GM19463 (cell line): ENCODE results near the gene TMSB4X.
"Not testable (repeated sequence)": the region's sequence is repeated elsewhere in the genome, so short reads cannot be mapped to it uniquely, and the experiment has no call there.

Experiments used
- ATAC-seq: cut with Tn5 transposase; IDR thresholded peaks from one replicate; pipeline ENCODE4 v1.9.1; 2021; ENCODE audit warnings: mild to moderate bottlenecking, moderate library complexity; ENCODE audit not compliant: unreplicated experiment

TMSB4X gene

DNA sequence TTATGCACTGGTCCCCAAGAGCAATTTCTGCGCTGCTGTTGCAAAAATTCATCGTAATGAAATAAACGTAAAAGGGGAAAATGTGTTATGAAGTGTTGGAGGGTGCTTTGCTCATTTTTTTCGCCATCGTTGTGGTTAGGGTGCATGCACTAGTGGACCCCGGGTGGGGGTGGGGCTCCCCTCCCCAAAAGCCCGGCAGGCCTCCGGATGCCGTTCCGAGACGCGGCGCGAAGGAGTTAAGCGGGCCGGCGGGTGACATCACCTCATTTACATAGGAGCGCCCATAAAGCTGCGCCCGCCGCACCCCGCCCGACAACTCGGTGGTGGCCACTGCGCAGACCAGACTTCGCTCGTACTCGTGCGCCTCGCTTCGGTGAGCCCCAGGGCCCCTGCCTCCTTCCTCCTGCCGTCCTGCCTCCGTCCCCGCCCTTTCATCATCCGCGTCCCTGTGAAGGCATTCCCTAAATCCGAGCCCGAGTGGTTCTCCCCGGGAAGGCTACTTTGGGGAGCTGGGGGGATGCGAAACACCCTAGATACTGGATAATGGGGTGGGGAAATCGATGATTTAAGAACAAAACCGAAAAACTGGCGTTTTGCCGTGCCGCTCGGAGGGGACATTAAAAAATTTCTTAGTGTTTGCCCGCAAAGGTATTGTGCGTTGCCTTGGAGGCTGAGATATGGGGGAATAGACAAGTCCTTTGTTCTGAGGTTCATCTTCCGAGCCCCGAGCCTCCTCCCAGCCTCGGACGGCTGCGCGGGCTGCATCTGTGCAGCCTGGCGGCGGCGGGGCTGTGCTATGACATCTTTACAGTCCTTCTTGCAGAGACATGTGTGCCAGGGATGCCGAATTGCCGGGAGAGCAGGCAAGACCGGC is at the start of gene TMSB4X:
Gene TMSB4X, plus strand, starts transcription at position 315 of the 874 bp plus-strand sequence.
- ATAC-seq, result peak; percentile 35

- ATAC-seq, result no peak
Measured at GRCh38 chrX:12929701-12930100, 45.2 kb upstream of the TMSB4X start.

GRCh38 chrX:12930150-12930549 is 44.8 kb upstream of the TMSB4X start:
- ATAC-seq, result no peak

GRCh38 chrX:12932244-12932643 is 42.7 kb upstream of the TMSB4X start:
- ATAC-seq, result no peak

DNA sequence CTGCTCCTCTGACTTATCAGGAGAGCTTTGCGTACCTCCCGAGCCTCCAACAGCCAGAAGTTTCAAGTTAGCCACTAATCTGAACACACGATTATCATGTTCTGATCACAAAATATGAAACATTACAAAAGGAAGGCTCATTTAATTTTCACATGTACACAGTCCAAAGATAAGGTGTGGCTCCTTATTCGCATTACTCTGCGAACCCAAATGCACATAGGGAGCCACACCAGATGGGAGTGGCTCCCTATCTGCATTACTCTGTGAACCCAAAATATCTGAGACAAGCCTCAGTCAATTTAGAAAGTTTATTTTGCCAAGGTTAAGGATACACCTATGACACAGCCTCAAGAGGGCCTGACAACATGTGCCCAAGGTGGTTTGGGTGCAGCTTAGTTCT is 40.1 kb upstream of the TMSB4X start:
- no peak for ATAC-seq

DNA sequence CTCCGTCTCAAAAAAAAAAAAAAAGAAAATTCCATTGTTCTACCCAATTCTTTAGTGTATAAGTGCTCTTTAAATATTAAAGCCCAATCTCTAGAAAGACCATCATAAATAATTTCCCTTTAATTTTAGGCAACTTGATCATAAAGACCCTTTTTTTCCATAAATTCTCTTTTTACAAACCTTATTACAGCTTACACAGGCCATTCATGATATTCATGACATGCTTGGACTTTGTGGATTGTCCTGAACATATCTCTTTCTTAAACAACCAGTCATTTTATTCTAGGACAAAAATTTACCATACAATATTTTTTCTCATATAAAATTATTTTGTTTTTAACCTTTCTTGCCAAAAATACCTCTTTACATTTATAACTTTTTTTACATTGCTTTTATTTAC is 38.0 kb upstream of the TMSB4X start:
- ATAC-seq, result no peak

- not testable (repeated sequence) for ATAC-seq
Measured at GRCh38 chrX:12940471-12940870, 34.4 kb upstream of the TMSB4X start.

GRCh38 chrX:12943592-12943991 is 31.3 kb upstream of the TMSB4X start:
- not testable (repeated sequence) for ATAC-seq

DNA sequence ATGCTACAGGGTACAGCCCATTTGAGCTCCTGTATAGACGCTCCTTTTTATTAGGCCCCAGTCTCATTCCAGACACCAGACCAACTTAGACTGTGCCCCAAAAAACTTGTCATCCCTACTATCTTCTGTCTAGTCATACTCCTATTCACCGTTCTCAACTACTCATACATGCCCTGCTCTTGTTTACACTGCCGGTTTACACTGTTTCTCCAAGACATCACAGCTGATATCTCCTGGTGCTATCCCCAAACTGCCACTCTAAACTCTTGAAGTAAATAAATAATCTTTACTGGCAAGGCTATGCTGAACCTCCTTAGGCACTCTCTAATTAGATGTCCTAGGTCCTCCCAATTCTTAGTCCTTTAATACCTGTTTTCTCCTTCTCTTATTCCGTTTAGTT is 30.5 kb upstream of the TMSB4X start:
- ATAC-seq, result not testable (repeated sequence)

DNA sequence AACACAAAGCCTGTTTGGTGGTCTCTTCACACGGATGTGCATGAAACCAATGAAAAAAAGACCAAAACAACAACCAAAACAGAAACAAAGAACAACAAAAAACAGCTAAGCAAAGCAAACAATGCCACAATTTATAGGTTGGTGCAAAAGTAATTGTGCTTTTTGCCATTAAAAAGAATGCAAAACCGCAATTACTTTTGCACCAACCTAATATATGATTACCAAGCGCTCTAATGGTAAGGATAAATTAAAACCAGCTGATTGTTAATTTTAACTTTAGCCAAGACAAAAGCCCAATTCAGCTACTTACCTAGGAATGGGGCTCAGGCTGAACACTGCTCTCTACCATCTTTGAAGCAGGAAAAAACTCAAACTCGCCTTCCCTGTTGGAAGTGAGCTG is 29.4 kb upstream of the TMSB4X start:
- no peak for ATAC-seq

DNA sequence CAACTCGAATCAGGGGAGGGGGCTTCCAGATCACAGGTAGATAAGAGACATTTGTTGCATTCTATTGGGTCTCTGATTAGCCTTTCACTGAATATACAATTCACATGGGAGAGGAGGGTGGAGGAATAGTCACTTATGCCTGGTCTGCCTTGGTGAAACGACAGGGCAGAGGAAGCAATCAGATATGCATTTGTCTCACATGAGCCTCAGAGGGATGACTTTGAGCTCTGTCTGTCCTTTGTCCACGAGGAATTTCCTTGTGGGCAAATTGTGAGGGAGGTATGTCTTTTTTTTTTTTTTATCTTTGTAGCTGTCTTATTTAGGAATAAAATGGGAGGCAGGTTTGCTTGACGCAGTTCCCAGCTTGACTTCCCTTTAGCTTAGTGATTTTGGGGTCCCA is 28.5 kb upstream of the TMSB4X start:
- no peak for ATAC-seq

GRCh38 chrX:12946838-12947544 is 27.9 kb upstream of the TMSB4X start:
- ATAC-seq, result peak; percentile 28

DNA sequence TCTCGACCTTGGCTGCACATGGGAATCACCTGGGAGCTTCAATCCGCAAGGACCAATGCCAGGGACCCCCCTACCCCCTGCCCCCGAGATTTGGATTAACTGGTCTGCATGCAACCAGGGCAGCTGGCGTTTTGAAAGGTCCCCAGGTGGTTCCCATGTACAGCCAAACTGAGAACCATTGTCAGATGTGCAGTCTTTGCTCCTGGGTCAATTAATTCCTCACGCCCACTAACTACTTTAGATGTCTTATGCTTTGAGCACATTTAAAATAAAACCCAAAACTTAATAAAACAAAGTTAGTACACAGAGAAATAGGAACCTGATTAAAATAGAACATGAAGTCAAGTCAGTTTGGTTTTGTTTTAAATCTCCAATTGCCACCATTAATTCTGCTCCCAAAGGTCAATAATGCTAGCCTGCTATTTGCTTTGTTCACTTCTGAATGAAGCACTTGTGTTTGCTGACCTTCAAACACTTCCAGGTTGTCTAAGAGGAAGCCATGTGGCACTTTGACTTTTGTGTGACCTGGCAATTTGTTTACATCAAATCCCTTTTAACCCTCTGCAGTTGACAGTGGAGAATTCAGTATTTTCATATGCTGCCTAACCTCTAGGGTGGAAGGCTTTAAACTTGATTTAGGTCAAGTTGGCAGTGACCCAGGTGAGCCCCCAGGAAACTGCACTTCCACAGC is 27.2 kb upstream of the TMSB4X start:
- no peak for ATAC-seq

DNA sequence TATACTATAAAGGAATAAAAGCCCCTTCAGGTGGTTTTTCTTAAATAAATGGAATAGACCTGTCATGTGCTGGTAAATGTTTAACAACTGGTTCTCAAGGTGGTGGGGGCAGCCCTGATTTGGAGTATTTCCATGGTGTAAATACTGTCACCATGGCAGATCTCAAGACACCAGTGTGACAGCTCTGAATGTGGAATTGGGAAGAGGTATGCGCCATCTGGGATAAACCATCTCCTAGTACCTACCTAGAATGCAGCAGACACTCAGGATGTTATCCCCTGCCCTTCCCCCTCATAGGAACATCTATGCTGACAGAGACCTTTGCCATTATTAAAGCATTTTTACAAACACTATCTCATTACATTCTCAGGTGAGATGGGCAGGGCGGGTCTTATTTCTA is 26.4 kb upstream of the TMSB4X start:
- no peak for ATAC-seq

GRCh38 chrX:12949205-12949926 is 25.5 kb upstream of the TMSB4X start:
- no peak for ATAC-seq

DNA sequence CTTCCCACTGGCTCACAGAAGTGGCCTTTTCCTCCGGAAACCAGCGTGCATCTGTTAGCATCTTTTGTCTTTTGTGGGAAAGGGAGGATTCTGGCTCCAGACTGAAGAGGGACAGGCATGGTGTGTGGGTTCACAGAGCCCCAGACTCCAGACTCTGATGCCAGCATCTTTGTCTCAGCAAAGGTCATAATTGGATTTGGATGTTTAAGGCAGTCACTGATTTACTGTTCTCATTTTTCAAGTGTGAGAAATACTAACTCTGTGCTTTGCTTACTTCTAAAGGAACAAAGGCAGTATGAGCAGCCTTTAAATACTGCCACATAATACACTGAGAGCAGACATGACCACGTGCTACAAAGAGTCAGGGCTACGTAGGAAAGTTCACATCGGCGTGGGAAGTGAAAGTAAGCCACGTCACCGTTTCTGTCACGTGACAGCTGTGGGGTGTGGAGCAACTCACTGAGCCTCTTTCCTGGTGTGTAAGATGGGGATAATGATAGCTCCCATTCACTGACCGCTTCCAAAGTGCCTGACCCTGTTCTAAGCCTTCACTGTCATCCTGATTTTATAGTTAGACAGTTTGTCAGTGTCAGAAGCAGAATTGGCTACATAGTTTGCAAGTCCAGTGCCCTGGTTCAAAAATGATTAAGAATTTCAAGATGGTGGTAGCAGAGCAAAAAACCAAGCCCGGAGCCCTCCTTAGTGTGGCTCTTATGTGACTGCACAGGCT is 24.8 kb upstream of the TMSB4X start:
- peak; percentile 56 for ATAC-seq

DNA sequence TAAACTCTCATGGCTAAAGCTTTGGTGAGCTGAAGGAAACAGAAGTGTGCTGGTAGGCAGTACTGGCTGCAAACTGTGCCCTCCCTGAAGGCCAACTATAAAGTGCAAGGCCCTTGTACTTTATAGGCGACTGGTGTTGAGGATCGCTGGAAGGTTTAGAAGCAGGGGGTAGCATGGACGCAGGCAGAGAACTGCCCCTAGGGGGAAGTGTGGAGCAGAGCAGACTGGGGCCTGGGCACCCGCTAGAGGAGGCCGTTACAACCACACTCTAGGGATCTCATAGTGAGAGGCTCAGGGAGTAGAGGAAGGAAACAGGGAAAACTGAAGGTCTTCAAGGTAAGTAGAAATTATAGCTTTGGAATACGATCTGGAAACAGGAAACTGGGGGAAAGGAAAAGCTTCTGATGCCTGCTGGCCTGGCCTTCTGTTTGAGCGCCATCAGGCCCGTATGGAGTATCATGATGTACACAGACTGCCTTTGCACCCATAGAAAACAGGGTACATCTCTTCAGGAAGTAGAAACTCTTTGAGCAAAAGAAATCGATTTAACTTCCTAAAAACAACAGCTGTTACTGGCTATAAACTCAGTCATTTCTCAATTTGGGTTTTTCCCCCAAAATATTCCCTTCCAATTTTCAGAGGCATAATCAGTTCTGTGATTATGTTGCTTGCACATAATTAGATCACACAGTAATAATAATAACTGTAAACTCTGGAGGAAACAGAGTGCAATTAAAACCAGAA is 23.9 kb upstream of the TMSB4X start:
- ATAC-seq, result peak; percentile 39

GRCh38 chrX:12951595-12951975 is 23.3 kb upstream of the TMSB4X start:
- no peak for ATAC-seq

DNA sequence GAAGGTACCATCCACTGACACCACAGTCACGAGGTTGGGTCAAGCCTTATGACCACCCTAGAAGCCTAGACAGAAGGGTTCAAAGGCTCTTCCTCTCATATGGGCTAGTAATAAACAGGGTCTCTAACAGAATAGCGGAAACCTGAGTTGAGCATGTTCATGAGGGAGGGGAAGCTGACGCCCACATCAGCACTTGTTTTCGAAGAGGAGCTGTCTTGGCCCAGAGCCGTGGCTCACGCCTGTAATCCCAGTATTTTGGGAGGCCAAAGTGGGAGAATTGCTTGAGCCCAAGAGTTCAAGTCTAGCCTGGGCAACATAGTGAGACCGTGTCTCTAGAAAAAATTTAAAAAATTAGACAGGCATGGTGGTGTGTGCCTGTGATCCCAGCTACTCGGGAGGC is 21.5 kb upstream of the TMSB4X start:
- ATAC-seq, result no peak

DNA sequence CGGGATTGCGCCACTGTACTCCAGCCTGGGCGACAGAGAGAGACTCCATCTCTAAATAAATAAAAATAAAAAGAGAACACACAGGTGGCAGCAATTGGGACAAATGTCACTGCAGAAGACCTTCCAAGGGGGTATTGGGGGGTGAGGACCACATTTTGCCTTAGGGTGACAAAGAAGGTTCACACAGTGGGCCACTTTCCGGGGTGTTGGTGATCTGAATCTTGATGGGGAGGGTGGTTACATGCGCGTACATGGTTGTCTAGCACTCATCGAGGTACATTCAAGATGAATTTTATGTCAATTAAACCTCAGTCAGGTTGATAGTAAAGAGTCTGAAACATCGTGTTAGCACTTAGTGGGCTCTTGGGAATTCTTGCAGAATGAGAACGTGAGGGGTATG is 20.5 kb upstream of the TMSB4X start:
- ATAC-seq, result no peak
